WTC11 (cell line): ENCODE results near the gene PCDHGC5. TPM values are rescaled to one million over a fixed set of nuclear protein-coding genes. Genes with fewer than 3 reads are reported as not detected.

ENCODE experiments used
- ATAC-seq: fragments of 200-7000 bp; cut with Tn5 transposase; 2 replicates; pipeline ENCODE4 v1.10.0; 2021; ENCODE audit warnings: mild to moderate bottlenecking, moderate library complexity
- CTCF ChIA-PET: fragments of 300-600 bp; sonication (Branson Sonifier 250); formaldehyde crosslinking; loops from one replicate; lab custom pipeline; 2021; ENCODE audit warnings: antibody characterized with exemption; lab: Charles Lee
- POLR2A ChIA-PET: fragments of 350-600 bp; sonication (Branson Sonifier 250); formaldehyde crosslinking; loops from one replicate; lab custom pipeline; 2021; ENCODE audit warnings: antibody characterized with exemption; lab: Charles Lee
- DNase-seq: peaks from one replicate; pipeline ENCODE4 v3.0.0; 2021; ENCODE audit warnings: low spot score
- H3K27ac Mint-ChIP-seq: 2 replicates; pipeline ENCODE4 v1.8.0; 2021; ENCODE audit warnings: mixed read lengths
- H3K27me3 Mint-ChIP-seq: 2 replicates; pipeline ENCODE4 v1.8.0; 2021; ENCODE audit warnings: low read depth, mild to moderate bottlenecking, moderate library complexity, mixed read lengths
- H3K36me3 Mint-ChIP-seq: 2 replicates; pipeline ENCODE4 v1.8.0; 2021; ENCODE audit warnings: mixed read lengths
- H3K4me1 Mint-ChIP-seq: 2 replicates; pipeline ENCODE4 v1.8.0; 2022; ENCODE audit warnings: mixed read lengths
- H3K4me3 Mint-ChIP-seq: 2 replicates; pipeline ENCODE4 v1.8.0; 2021; ENCODE audit warnings: mild to moderate bottlenecking, moderate library complexity, mixed read lengths
- H3K9me3 Mint-ChIP-seq: 2 replicates; pipeline ENCODE4 v1.8.0; 2021; ENCODE audit warnings: mixed read lengths
- CREB1 ChIP-seq: sonication (generic); formaldehyde crosslinking; IDR thresholded peaks from 2 replicates; pipeline ENCODE4 v1.8.0; 2023; ENCODE audit warnings: mild to moderate bottlenecking, missing genetic modification reagents
- CREM ChIP-seq: sonication (generic); formaldehyde crosslinking; IDR thresholded peaks from 2 replicates; pipeline ENCODE4 v1.8.1; 2022; ENCODE audit warnings: mild to moderate bottlenecking, missing genetic modification reagents, moderate library complexity
- EMX1 ChIP-seq: fragments of 250-450 bp; sonication (Bioruptor Pico); IDR thresholded peaks from 2 replicates; pipeline ENCODE4 v1.8.0; 2021; ENCODE audit warnings: mild to moderate bottlenecking
- ETV6 ChIP-seq: sonication (generic); formaldehyde crosslinking; IDR thresholded peaks from 2 replicates; pipeline ENCODE4 v1.8.1; 2022; ENCODE audit warnings: mild to moderate bottlenecking, missing genetic modification reagents
- FOXP1 ChIP-seq: sonication (generic); formaldehyde crosslinking; IDR thresholded peaks from 2 replicates; pipeline ENCODE4 v1.8.0; 2022; ENCODE audit warnings: missing genetic modification reagents, mild to moderate bottlenecking, moderate library complexity, borderline replicate concordance
- GRHL2 ChIP-seq: fragments of 250-450 bp; sonication (Bioruptor Pico); IDR thresholded peaks from 2 replicates; pipeline ENCODE4 v1.8.0; 2022; ENCODE audit warnings: mild to moderate bottlenecking, moderate library complexity; ENCODE audit not compliant: insufficient replicate concordance, severe bottlenecking
- HMGA2 ChIP-seq: fragments of 250-450 bp; sonication (Bioruptor Pico); IDR thresholded peaks from 2 replicates; pipeline ENCODE4 v1.4.0; 2021; ENCODE audit warnings: mild to moderate bottlenecking, moderate library complexity
- MYBL2 ChIP-seq: sonication (generic); formaldehyde crosslinking; IDR thresholded peaks from 2 replicates; pipeline ENCODE4 v1.8.1; 2023; ENCODE audit warnings: mild to moderate bottlenecking, moderate library complexity, missing genetic modification reagents
- NFYB ChIP-seq: sonication (generic); formaldehyde crosslinking; conservative IDR thresholded peaks from 2 replicates; pipeline ENCODE4 v1.8.0; 2022; ENCODE audit warnings: low read depth, missing genetic modification reagents
- RELA ChIP-seq: sonication (generic); formaldehyde crosslinking; IDR thresholded peaks from 2 replicates; pipeline ENCODE4 v1.8.1; 2022; ENCODE audit warnings: missing genetic modification reagents, mild to moderate bottlenecking, borderline replicate concordance
- SMAD4 ChIP-seq: sonication (generic); formaldehyde crosslinking; IDR thresholded peaks from 2 replicates; pipeline ENCODE4 v1.8.0; 2022; ENCODE audit warnings: mild to moderate bottlenecking, missing genetic modification reagents
- ZNF138 ChIP-seq: sonication (generic); formaldehyde crosslinking; conservative IDR thresholded peaks from 2 replicates; pipeline ENCODE4 v1.8.1; 2022; ENCODE audit warnings: mild to moderate bottlenecking, moderate library complexity, missing genetic modification reagents
- ZNF317 ChIP-seq: sonication (generic); formaldehyde crosslinking; IDR thresholded peaks from 2 replicates; pipeline ENCODE4 v1.8.1; 2023; ENCODE audit warnings: low read depth, mild to moderate bottlenecking, moderate library complexity, missing genetic modification reagents, borderline replicate concordance
- total RNA-seq: library from RNA; stranded (reverse); gene quantifications from 3 replicates; pipeline ENCODE4 v1.2.3, GENCODE V29; 2021
- TF ChIP-seq, protein P1 (sequence below): sonication (generic); formaldehyde crosslinking; IDR thresholded peaks from 2 replicates; pipeline ENCODE4 v1.8.1; 2022; ENCODE audit warnings: mild to moderate bottlenecking, moderate library complexity, missing genetic modification reagents
- TF ChIP-seq, protein P2 (sequence below): sonication (generic); formaldehyde crosslinking; IDR thresholded peaks from 2 replicates; pipeline ENCODE4 v1.8.1; 2022; ENCODE audit warnings: low read depth, missing genetic modification reagents, borderline replicate concordance
- TF ChIP-seq, protein P3 (sequence below): fragments of 250-450 bp; sonication (Bioruptor Pico); conservative IDR thresholded peaks from 2 replicates; pipeline ENCODE4 v1.9.0; 2021; ENCODE audit warnings: mild to moderate bottlenecking
- TF ChIP-seq, protein P4 (sequence below): fragments of 250-450 bp; sonication (Bioruptor Pico); IDR thresholded peaks from 2 replicates; pipeline ENCODE4 v1.9.0; 2021; ENCODE audit warnings: moderate library complexity, mild to moderate bottlenecking, inconsistent platforms, borderline replicate concordance
- TF ChIP-seq, protein P5 (sequence below): fragments of 250-450 bp; sonication (Bioruptor Pico); IDR thresholded peaks from 2 replicates; pipeline ENCODE4 v2.1.2; 2022; ENCODE audit warnings: mild to moderate bottlenecking, moderate library complexity
- TF ChIP-seq, protein P6 (sequence below): sonication (generic); formaldehyde crosslinking; IDR thresholded peaks from 2 replicates; pipeline ENCODE4 v1.8.1; 2023; ENCODE audit warnings: mild to moderate bottlenecking, missing genetic modification reagents

The PCDHGC5 gene
- total RNA-seq, 1 experiment from 2014 or later: 1.5 TPM

DNA sequence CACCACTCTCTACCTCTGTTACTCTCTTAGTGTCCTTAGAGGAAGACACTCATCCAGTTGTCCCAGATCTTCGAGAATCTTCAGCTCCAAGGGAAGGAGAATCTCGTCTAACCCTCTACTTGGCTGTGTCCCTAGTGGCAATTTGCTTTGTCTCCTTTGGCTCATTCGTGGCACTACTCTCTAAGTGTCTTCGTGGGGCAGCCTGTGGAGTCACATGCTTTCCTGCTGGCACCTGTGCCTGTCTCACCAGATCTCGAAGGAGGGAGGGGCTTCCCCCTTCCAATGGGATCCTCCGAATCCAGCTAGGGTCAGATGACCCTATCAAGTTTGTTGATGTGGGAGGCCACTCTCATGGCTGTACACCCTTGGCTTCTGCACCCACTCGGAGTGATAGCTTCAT lies 1.8 kb upstream of the PCDHGC5 start (continued):
- TF ChIP-seq, protein P1, sequence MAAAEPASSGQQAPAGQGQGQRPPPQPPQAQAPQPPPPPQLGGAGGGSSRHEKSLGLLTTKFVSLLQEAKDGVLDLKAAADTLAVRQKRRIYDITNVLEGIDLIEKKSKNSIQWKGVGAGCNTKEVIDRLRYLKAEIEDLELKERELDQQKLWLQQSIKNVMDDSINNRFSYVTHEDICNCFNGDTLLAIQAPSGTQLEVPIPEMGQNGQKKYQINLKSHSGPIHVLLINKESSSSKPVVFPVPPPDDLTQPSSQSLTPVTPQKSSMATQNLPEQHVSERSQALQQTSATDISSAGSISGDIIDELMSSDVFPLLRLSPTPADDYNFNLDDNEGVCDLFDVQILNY (CRISPR knock-in tag): no peak
- TF ChIP-seq, protein P2, sequence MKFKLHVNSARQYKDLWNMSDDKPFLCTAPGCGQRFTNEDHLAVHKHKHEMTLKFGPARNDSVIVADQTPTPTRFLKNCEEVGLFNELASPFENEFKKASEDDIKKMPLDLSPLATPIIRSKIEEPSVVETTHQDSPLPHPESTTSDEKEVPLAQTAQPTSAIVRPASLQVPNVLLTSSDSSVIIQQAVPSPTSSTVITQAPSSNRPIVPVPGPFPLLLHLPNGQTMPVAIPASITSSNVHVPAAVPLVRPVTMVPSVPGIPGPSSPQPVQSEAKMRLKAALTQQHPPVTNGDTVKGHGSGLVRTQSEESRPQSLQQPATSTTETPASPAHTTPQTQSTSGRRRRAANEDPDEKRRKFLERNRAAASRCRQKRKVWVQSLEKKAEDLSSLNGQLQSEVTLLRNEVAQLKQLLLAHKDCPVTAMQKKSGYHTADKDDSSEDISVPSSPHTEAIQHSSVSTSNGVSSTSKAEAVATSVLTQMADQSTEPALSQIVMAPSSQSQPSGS (CRISPR knock-in tag): no peak
- TF ChIP-seq, protein P3, sequence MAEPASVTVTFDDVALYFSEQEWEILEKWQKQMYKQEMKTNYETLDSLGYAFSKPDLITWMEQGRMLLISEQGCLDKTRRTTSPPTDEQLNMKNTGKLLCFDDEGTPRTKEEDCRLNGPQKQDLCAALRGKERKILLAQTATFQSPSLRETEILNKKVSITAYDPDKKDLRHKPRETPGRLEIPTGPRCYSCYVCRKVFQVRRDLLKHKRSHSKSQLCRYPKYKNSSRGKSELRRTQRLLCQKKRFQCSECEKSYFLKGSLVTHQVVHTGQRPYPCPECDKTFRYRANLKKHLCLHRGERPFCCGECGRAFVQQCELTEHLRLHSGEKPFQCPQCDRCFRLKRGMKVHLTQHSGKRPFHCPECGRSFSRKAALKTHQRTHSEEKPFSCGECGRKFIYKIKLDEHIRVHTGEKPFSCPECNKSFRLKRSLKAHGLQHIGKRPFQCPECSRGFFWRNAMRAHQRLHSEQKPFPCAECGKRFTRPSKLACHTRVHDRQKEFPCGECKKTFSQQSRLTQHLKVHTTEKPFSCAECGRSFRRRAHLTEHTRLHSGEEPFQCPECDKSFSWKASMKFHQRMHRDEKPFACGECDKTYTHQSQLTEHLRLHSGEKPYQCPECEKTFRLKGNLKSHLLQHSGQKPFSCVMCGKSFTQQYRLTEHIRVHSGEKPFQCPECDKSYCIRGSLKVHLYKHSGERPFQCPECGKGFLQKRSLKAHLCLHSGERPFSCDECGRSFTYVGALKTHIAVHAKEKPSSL (CRISPR knock-in tag): no peak
- no peak for TF ChIP-seq ZNF138
- TF ChIP-seq, protein P4, sequence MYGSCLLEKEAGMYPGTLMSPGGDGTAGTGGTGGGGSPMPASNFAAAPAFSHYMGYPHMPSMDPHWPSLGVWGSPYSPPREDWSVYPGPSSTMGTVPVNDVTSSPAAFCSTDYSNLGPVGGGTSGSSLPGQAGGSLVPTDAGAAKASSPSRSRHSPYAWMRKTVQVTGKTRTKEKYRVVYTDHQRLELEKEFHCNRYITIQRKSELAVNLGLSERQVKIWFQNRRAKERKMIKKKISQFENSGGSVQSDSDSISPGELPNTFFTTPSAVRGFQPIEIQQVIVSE (CRISPR knock-in tag): no peak

DNA sequence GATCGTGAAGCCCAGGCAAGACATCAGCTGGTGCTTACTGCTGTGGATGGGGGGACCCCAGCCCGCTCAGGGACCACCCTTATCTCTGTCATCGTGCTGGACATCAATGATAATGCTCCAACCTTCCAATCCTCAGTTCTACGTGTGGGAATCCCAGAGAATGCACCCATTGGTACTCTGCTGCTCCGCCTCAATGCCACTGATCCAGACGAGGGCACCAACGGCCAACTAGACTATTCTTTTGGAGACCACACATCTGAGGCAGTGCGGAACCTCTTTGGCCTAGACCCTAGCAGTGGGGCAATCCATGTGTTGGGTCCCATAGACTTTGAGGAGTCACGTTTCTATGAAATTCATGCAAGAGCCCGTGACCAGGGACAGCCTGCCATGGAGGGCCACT lies 960 bp downstream of the PCDHGC5 start:
- CTCF ChIA-PET: interaction anchor here (1.2 to 4.1 kb wide), 4 partner anchors 11 to 77 kb away, joined by 4 to 36 read pairs (median 10); partner anchors contain the start of genes PCDHGA10, PCDHGA11 and PCDHGC3
- no peaks in the 10 kb centered on the region for H3K9me3 Mint-ChIP-seq
- peaks cover 16% of the 10 kb centered on the region for H3K36me3 Mint-ChIP-seq

More for the DNA sequence above, 960 bp downstream of the PCDHGC5 start:
- DNase-seq: no peak
- Mint-ChIP-seq H3K4me1 (peaks cover 54% of the 10 kb centered on the region), H3K27ac (no peak overlapping the region), H3K4me3 (no peak overlapping the region), H3K27me3 (peaks cover 77% of the 10 kb centered on the region)
- POLR2A ChIA-PET: no interaction called here
- TF ChIP-seq EMX1 (no peak), FOXP1 (no peak), GRHL2 (CRISPR knock-in tag) (no peak), ETV6 (CRISPR knock-in tag) (no peak), SMAD4 (CRISPR knock-in tag) (no peak), MYBL2 (no peak), ZNF317 (no peak), CREB1 (CRISPR knock-in tag) (no peak), CREM (no peak), RELA (CRISPR knock-in tag) (no peak), NFYB (CRISPR knock-in tag) (no peak), HMGA2 (CRISPR knock-in tag) (no peak)
- TF ChIP-seq, protein P3 (CRISPR knock-in tag): no peak
- TF ChIP-seq, protein P5, sequence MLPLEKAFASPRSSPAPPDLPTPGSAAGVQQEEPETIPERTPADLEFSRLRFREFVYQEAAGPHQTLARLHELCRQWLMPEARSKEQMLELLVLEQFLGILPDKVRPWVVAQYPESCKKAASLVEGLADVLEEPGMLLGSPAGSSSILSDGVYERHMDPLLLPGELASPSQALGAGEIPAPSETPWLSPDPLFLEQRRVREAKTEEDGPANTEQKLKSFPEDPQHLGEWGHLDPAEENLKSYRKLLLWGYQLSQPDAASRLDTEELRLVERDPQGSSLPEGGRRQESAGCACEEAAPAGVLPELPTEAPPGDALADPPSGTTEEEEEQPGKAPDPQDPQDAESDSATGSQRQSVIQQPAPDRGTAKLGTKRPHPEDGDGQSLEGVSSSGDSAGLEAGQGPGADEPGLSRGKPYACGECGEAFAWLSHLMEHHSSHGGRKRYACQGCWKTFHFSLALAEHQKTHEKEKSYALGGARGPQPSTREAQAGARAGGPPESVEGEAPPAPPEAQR: no peak
- TF ChIP-seq, protein P2 (CRISPR knock-in tag): no peak
- TF ChIP-seq, protein P6, sequence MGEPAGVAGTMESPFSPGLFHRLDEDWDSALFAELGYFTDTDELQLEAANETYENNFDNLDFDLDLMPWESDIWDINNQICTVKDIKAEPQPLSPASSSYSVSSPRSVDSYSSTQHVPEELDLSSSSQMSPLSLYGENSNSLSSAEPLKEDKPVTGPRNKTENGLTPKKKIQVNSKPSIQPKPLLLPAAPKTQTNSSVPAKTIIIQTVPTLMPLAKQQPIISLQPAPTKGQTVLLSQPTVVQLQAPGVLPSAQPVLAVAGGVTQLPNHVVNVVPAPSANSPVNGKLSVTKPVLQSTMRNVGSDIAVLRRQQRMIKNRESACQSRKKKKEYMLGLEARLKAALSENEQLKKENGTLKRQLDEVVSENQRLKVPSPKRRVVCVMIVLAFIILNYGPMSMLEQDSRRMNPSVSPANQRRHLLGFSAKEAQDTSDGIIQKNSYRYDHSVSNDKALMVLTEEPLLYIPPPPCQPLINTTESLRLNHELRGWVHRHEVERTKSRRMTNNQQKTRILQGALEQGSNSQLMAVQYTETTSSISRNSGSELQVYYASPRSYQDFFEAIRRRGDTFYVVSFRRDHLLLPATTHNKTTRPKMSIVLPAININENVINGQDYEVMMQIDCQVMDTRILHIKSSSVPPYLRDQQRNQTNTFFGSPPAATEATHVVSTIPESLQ (CRISPR knock-in tag): no peak
- TF ChIP-seq, protein P4 (CRISPR knock-in tag): no peak
- no peak for ATAC-seq
